ENCODE data around the gene FOXI3.

- no peak for TF ChIP-seq POLR2A (IDR thresholded peaks at IDR 0.05; ENCODE audit: low read depth, low read length)
- TF ChIP-seq CTCF (IDR thresholded peaks at IDR 0.05; ENCODE audit: extremely low read depth in 1 of 2, insufficient read depth in 1 of 2, low read depth in 1 of 2, low read length in 2 of 2): no peak
- TF ChIP-seq FOS (IDR thresholded peaks at IDR 0.05; ENCODE audit: borderline replicate concordance, insufficient read depth, low read length): no peak
- TF ChIP-seq, protein P1, sequence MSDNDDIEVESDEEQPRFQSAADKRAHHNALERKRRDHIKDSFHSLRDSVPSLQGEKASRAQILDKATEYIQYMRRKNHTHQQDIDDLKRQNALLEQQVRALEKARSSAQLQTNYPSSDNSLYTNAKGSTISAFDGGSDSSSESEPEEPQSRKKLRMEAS (IDR thresholded peaks at IDR 0.05; ENCODE audit: insufficient read depth, insufficient read length): no peak
- TF ChIP-seq POLR2AphosphoS5 (IDR thresholded peaks at IDR 0.05; ENCODE audit: insufficient read depth, low read depth, low read length): no peak
- TF ChIP-seq EZH2 (IDR thresholded peaks at IDR 0.05; ENCODE audit: borderline replicate concordance, low read depth, low read length, severe bottlenecking): no peak
Observed at GRCh38 chr2:88492002-88492401, 39.5 kb upstream of the FOXI3 start.

Measured in endothelial cell of umbilical vein (primary cell).